MCF 10A (cell line): ENCODE results near the gene ANO1. TPM values are rescaled to one million over a fixed set of nuclear protein-coding genes. Genes with fewer than 3 reads are reported as not detected.

Experiments used
- BruUV-seq: library from RNA; stranded (reverse); fragments of 400-500 nt; replicated peaks from 2 replicates; lab custom pipeline; 2021; lab: Mats Ljungman, UMichigan
- CTCF ChIA-PET: fragments of 300-600 bp; sonication (Branson Sonifier 250); formaldehyde crosslinking; extraction: SDS; loops from one replicate; lab custom pipeline; 2021; ENCODE audit warnings: antibody characterized with exemption, inconsistent platforms; lab: Yijun Ruan, JAX
- POLR2A ChIA-PET: fragments of 300-600, 350-650 bp; sonication (Branson Sonifier 250); formaldehyde crosslinking; extraction: SDS; loops from one replicate; lab custom pipeline; 2020; ENCODE audit warnings: antibody characterized with exemption, inconsistent platforms; lab: Yijun Ruan, JAX
- DNase-seq: peaks from one replicate; pipeline ENCODE4 v3.0.0-alpha.2; 2018; ENCODE audit not compliant: unreplicated experiment
- H3K27ac Mint-ChIP-seq: one replicate; pipeline ENCODE4 v1.8.0; 2022; ENCODE audit warnings: mild to moderate bottlenecking, low read depth, mixed read lengths; ENCODE audit not compliant: unreplicated experiment
- H3K27me3 Mint-ChIP-seq: one replicate; pipeline ENCODE4 v1.8.0; 2022; ENCODE audit warnings: mixed read lengths; ENCODE audit not compliant: insufficient read depth, unreplicated experiment
- H3K36me3 Mint-ChIP-seq: one replicate; pipeline ENCODE4 v1.8.0; 2022; ENCODE audit warnings: mild to moderate bottlenecking, moderate library complexity, mixed read lengths; ENCODE audit not compliant: insufficient read depth, unreplicated experiment
- H3K4me1 Mint-ChIP-seq: one replicate; pipeline ENCODE4 v1.8.0; 2022; ENCODE audit warnings: mixed read lengths; ENCODE audit not compliant: insufficient read depth, unreplicated experiment
- H3K4me3 Mint-ChIP-seq: one replicate; pipeline ENCODE4 v1.8.0; 2022; ENCODE audit warnings: mild to moderate bottlenecking, moderate library complexity, mixed read lengths; ENCODE audit not compliant: unreplicated experiment
- H3K9me3 Mint-ChIP-seq: one replicate; pipeline ENCODE4 v1.8.0; 2022; ENCODE audit warnings: mixed read lengths; ENCODE audit not compliant: unreplicated experiment
- intact Hi-C: fragments of 100-400 bp; cut with micrococcal nuclease; formaldehyde crosslinking; loops from 2 replicates; pipeline ENCODE4 v1.14.1; 2022
- total RNA-seq: library from RNA; stranded (reverse); gene quantifications from 2 replicates; pipeline ENCODE4 v1.2.3, GENCODE V29; 2022
- TF ChIP-seq, protein P1 (sequence below): fragments of 200-600 bp; IDR thresholded peaks from one replicate; pipeline ENCODE4 v1.8.0; 2022; ENCODE audit warnings: antibody characterized with exemption, mild to moderate bottlenecking; ENCODE audit not compliant: unreplicated experiment

Gene ANO1
- total RNA-seq, 1 experiment from 2014 or later: not detected

DNA sequence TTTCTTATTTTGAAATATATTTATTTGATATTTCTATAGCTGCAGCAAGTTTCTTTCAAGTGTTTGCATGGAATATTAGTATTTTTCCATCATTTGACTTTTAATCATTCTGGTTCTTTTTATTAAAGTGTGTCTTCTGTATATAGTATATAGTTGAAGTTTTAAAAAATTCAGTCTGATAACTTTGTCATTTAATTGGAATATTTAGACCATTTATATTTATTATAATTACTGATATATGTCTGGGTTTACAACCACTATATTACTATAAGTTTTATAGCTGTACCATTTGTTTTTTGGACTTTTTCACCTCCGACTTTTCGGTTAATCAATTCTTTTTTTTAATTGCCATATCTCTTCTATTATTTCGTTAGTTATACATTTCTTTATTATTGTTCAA lies 22.7 kb upstream of the ANO1 start:
- POLR2A ChIA-PET: no interaction called here
- H3K27me3 Mint-ChIP-seq: peaks cover 19% of the 10 kb centered on the region

GRCh38 chr11:70057080-70057479 lies 21.0 kb upstream of the ANO1 start:
- ChIA-PET POLR2A (interaction anchor here (0.7 kb wide), 1 partner anchor 37 kb away, joined by 3 read pairs; no protein-coding TSS in a partner anchor), CTCF (no interaction called here)
- no peak for DNase-seq
- TF ChIP-seq, protein P1, sequence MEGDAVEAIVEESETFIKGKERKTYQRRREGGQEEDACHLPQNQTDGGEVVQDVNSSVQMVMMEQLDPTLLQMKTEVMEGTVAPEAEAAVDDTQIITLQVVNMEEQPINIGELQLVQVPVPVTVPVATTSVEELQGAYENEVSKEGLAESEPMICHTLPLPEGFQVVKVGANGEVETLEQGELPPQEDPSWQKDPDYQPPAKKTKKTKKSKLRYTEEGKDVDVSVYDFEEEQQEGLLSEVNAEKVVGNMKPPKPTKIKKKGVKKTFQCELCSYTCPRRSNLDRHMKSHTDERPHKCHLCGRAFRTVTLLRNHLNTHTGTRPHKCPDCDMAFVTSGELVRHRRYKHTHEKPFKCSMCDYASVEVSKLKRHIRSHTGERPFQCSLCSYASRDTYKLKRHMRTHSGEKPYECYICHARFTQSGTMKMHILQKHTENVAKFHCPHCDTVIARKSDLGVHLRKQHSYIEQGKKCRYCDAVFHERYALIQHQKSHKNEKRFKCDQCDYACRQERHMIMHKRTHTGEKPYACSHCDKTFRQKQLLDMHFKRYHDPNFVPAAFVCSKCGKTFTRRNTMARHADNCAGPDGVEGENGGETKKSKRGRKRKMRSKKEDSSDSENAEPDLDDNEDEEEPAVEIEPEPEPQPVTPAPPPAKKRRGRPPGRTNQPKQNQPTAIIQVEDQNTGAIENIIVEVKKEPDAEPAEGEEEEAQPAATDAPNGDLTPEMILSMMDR: no peak
- intact Hi-C loops: no loop called here
- H3K4me3 Mint-ChIP-seq: no peak overlapping the region
- H3K27ac Mint-ChIP-seq: no peak overlapping the region
- H3K27me3 Mint-ChIP-seq: peaks cover 2% of the 10 kb centered on the region
- no TSS peak for BruUV-seq
- no peaks in the 10 kb centered on the region for H3K36me3 Mint-ChIP-seq
- H3K4me1 Mint-ChIP-seq: no peaks in the 10 kb centered on the region
- H3K9me3 Mint-ChIP-seq: peaks cover 13% of the 10 kb centered on the region

More for the DNA sequence above, 22.7 kb upstream of the ANO1 start:
- BruUV-seq: no TSS peak
- intact Hi-C loops: no loop called here
- Mint-ChIP-seq H3K36me3 (no peaks in the 10 kb centered on the region), H3K27ac (no peak overlapping the region), H3K9me3 (peaks cover 13% of the 10 kb centered on the region), H3K4me1 (no peaks in the 10 kb centered on the region), H3K4me3 (no peak overlapping the region)
- CTCF ChIA-PET: interaction anchor here (0.6 kb wide), 1 partner anchor 140 kb away, joined by 3 read pairs; no protein-coding TSS in a partner anchor
- TF ChIP-seq, protein P1: no peak
- no peak for DNase-seq

GRCh38 chr11:70059971-70060370 lies 18.1 kb upstream of the ANO1 start:
- Mint-ChIP-seq H3K4me3 (no peak overlapping the region), H3K4me1 (peaks cover 12% of the 10 kb centered on the region), H3K36me3 (no peaks in the 10 kb centered on the region), H3K9me3 (peaks cover 13% of the 10 kb centered on the region), H3K27ac (no peak overlapping the region), H3K27me3 (no peaks in the 10 kb centered on the region)
- POLR2A ChIA-PET: no interaction called here
- no TSS peak for BruUV-seq
- CTCF ChIA-PET: no interaction called here
- DNase-seq: no peak
- TF ChIP-seq, protein P1: no peak
- intact Hi-C loops: no loop called here

DNA sequence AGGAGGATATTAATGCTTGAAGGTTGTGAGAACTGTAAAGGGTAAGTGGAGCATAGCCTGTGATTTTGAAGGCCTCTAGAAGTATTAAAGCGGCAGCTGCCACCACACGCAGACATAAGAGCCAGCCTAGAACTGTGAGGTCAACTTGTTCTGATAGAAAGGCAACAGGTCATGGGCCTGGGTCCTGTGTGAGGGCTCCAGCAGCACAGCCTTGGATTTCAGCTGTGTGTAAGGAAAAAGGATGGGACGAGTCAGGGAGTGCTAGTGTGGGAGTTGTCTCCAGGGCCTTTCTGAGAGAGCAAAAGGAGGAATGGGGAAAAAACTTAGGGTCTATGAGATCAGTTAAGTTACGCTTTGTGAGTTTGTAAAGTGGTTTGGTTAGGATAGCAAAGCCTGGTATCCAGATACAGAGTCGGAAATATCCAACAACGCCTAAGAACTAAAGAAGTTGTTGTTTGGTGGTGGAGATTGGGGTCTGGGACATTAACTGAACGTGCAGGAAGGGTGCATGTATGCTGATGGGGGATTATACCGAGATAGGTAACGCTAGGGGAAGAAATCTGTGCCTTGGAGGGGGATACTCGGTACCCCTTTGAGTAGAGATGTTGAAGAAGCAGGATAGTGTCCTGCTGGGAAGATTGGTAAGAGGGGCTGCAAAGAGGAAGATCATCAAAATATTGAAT lies 17.4 kb upstream of the ANO1 start:
- ChIA-PET POLR2A (interaction anchor here (0.7 kb wide), 1 partner anchor 42 kb away, joined by 3 read pairs; no protein-coding TSS in a partner anchor), CTCF (no interaction called here)
- no peaks in the 10 kb centered on the region for H3K36me3 Mint-ChIP-seq
- no peaks in the 10 kb centered on the region for H3K27me3 Mint-ChIP-seq
- DNase-seq: no peak
- BruUV-seq: no TSS peak
- intact Hi-C loops: no loop called here
- H3K4me1 Mint-ChIP-seq: peaks cover 12% of the 10 kb centered on the region
- peaks cover 13% of the 10 kb centered on the region for H3K9me3 Mint-ChIP-seq
- H3K27ac Mint-ChIP-seq: no peak overlapping the region
- TF ChIP-seq, protein P1: no peak
- no peak overlapping the region for H3K4me3 Mint-ChIP-seq
